Left colon (tissue), 2 donors: ENCODE data around the gene SRP72. TPM values are rescaled to one million over a fixed set of nuclear protein-coding genes. Genes with fewer than 3 reads are reported as not detected.
"Not testable (repeated sequence)": the region's sequence is repeated elsewhere in the genome, so short reads cannot be mapped to it uniquely, and the experiment has no call there.

Source experiments
- ATAC-seq: fragments of 200-7000 bp; cut with Tn5 transposase; one replicate; pipeline ENCODE4 v1.9.1; 2020; ENCODE audit warnings: mild to moderate bottlenecking, moderate library complexity
- DNase-seq, 2 donors: peaks; one replicate each; pipeline ENCODE4 v3.0.0-alpha.2; 2020
- intact Hi-C, 2 donors: fragments of 100-400 bp; cut with DNase I in 1 of 2; cut with micrococcal nuclease in 1 of 2; formaldehyde crosslinking; loops; one replicate each; pipeline versions ENCODE4 v1.11.2 to v1.14.0; 2022; cut with DNase I, micrococcal nuclease
- total RNA-seq, 2 donors: library from RNA; stranded (reverse); fragmentation: NEBNext Ultra II Directional; extraction: Animal tissue kit (Norgen Biotek cat#: 25700); gene quantifications; one replicate each; pipeline ENCODE4 v1.2.1, GENCODE V29; 2021
- donor health status: DM: no; HTN: no; CAD: no.
- donor health status: DM: yes; HTN: yes; CAD: no.

The SRP72 gene
- total RNA-seq, 2 donors from 2014 or later = 61.6 to 62.7 TPM

DNA sequence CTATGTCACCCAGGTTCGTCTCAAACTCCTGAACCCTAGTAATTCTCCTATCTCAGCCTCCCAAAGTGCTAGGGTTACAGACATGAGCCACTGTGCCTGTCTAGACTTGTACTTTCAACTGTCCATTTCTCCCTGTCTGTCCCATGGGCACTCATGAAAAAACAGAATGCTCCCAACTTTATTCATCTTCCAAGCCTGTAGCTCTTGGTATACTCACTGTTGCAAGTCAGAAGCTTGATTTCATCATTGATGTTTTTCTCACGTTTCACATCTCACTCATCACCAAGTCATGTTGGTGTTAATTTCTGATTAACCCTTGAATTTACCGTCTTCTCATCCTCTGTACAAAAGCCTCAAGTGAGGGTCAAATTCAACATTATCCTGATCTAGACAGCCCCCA is 7.3 kb upstream of the SRP72 start:
- no peak for DNase-seq
- intact Hi-C loops = no loop called here
- no peak for ATAC-seq

GRCh38 chr4:56462157-56462556 is 5.3 kb upstream of the SRP72 start:
- ATAC-seq (no peak), DNase-seq (no peak)
- intact Hi-C loops = no loop called here

GRCh38 chr4:56463711-56464110 is 3.7 kb upstream of the SRP72 start:
- DNase-seq = no peak
- no peak for ATAC-seq
- intact Hi-C loops = no loop called here

- ATAC-seq (no peak), DNase-seq (no peak)
- intact Hi-C loops = no loop called here
Observed at GRCh38 chr4:56464581-56464980, 2.8 kb upstream of the SRP72 start.

GRCh38 chr4:56465599-56466295 is 1.7 kb upstream of the SRP72 start:
- ATAC-seq (no peak), DNase-seq (peak in 1 of 2 donors; percentile 14)
- intact Hi-C loops = no loop called here

DNA sequence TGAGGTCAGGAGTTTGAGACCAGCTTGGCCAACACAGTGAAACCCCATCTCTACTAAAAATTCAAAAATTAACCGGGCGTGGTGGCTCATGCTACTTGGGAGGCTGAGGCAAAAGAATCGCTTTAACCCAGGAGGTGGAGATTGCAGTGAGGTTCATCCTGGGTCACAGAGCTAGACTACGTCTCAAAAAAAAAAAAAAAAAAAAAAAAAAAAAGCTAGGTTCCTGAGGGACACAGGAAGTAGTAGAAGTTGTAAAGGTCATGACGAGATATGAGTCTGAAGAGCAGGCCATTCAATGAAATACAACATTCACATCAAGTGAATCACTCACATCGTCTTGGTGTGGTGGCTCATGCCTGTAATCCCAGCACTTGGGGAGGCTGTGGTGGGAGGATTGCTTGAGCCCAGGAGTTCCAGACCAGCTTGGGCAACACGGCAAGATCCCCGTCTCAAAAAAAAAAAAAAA is 1.1 kb upstream of the SRP72 start:
- DNase-seq = peak; percentile 15 to 28
- intact Hi-C loops = not testable (repeated sequence)
- peak; percentile 69 for ATAC-seq

GRCh38 chr4:56466910-56467283 is 520 bp upstream of the SRP72 start:
- no peak for ATAC-seq
- intact Hi-C loops = no loop called here
- DNase-seq = no peak

- DNase-seq = peak; percentile 37 to 51
Observed at GRCh38 chr4:56468097-56468422, 643 bp downstream of the SRP72 start.

GRCh38 chr4:56469489-56470210 is 2.2 kb downstream of the SRP72 start:
- intact Hi-C loops = no loop called here

More at GRCh38 chr4:56468097-56468422, 643 bp downstream of the SRP72 start:
- ATAC-seq = peak; percentile 69
- intact Hi-C loops = no loop called here

GRCh38 chr4:56475917-56476316 is 8.5 kb downstream of the SRP72 start:
- ATAC-seq = no peak

More at GRCh38 chr4:56469489-56470210, 2.2 kb downstream of the SRP72 start:
- DNase-seq (no peak), ATAC-seq (no peak)

GRCh38 chr4:56477192-56477702 is 9.8 kb downstream of the SRP72 start:
- no peak for ATAC-seq
- DNase-seq = no peak
- intact Hi-C loops = no loop called here

More at GRCh38 chr4:56475917-56476316, 8.5 kb downstream of the SRP72 start:
- no peak for DNase-seq
- intact Hi-C loops = no loop called here

GRCh38 chr4:56480691-56481090 is 13.3 kb downstream of the SRP72 start:
- ATAC-seq (no peak), DNase-seq (no peak)
- intact Hi-C loops = no loop called here

GRCh38 chr4:56496241-56496640 is 28.8 kb downstream of the SRP72 start:
- DNase-seq (no peak), ATAC-seq (no peak)
- intact Hi-C loops = no loop called here

- intact Hi-C loops = no loop called here
- DNase-seq = peak; percentile 43 to 66
- ATAC-seq = peak; percentile 97
Observed at GRCh38 chr4:56505269-56506130, 38.1 kb downstream of the SRP72 start, which contains the start of gene ARL9. Gene ARL9 (plus strand): TSS chr4:56505791. CDS start chr4:56505863, 72 bp downstream.

GRCh38 chr4:56511098-56511497 is 43.7 kb downstream of the SRP72 start:
- intact Hi-C loops = no loop called here
- DNase-seq = peak in 1 of 2 donors; percentile 10
- ATAC-seq = no peak

DNA sequence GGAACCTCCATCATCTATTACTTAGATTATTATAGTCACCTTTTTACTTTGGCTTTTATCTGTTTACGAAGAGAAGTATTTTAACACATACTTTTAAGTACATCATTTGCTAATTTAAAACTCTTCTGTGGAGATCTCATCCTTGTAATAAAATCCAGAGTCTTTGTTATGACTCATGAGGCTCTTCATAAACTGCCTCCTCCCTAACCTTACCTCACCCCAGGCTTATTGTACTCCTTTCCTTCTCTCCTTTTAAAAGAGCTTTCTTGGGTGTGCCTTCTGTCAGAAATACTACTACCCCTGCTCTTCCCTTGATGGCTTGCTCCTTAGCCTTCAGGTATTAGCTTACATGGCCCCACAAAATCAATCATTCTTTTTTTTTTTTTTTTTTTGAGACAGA is 44.7 kb downstream of the SRP72 start:
- ATAC-seq = no peak
- DNase-seq = no peak
- intact Hi-C loops = no loop called here

- ATAC-seq (no peak), DNase-seq (no peak)
- intact Hi-C loops = no loop called here
Observed at GRCh38 chr4:56513517-56513916, 46.1 kb downstream of the SRP72 start.

- intact Hi-C loops = no loop called here
- ATAC-seq (peak; percentile 100), DNase-seq (peak; percentile 87 to 91)
Observed at GRCh38 chr4:56530269-56531148, 63.1 kb downstream of the SRP72 start.
